ENCODE measurements around the gene CSRNP3. TPM values are rescaled to one million over a fixed set of nuclear protein-coding genes. Genes with fewer than 3 reads are reported as not detected.

Gene CSRNP3
- polyA plus RNA-seq (0.61 to 0.88 TPM (median 0.87 TPM) in 3 replicates), polyA minus RNA-seq (0.49 to 4.0 TPM (median 2.2 TPM) in 3 replicates)
- polyA plus RNA-seq (2011; ENCODE audit: low read depth): 0.04 TPM
- polyA plus RNA-seq (2011; cell fraction: cytosol; rRNA removed): 0.63 and 0.64 TPM in 2 replicates
- 0.65 and 0.72 TPM in 2 replicates for polyA plus RNA-seq (2011; cell fraction: nucleus; rRNA removed)
- 0.04 and 0.99 TPM in 2 replicates for polyA plus RNA-seq (2012; ENCODE audit: low replicate concordance)
- polyA minus RNA-seq (2011; cell fraction: cytosol; rRNA and poly(A)+ RNA removed): 1.2 TPM
- 1.7 and 5.0 TPM in 2 replicates for polyA minus RNA-seq (2011; cell fraction: nucleus; rRNA and poly(A)+ RNA removed)

- Histone ChIP-seq H2AFZ (ENCODE audit: control insufficient read depth, low read length) (peak within 1 kb of the TSS; percentile 82), H3K36me3 (ENCODE audit: control insufficient read depth in 2 of 2, extremely low read depth in 1 of 2, insufficient read depth in 2 of 2, low read length in 2 of 2) (no peaks in the 10 kb centered on the region), H3K9me3 (ENCODE audit: control insufficient read depth, low read depth, low read length) (no peaks in the 10 kb centered on the region), H3K4me1 (ENCODE audit: control insufficient read depth, extremely low read depth, insufficient read depth, low read length) (no peaks in the 10 kb centered on the region), H3K27ac (ENCODE audit: control insufficient read depth, insufficient read depth, low read length) (no peak within 1 kb of the TSS), H3K27me3 (ENCODE audit: control insufficient read depth, extremely low read depth, insufficient read depth, low read length) (no peaks in the 10 kb centered on the region), H4K20me1 (ENCODE audit: control insufficient read depth, extremely low read depth, insufficient read depth, low read length) (no peaks in the 10 kb centered on the region), H3K4me3 (ENCODE audit: control insufficient read depth in 2 of 3, extremely low read depth in 1 of 3, insufficient read depth in 2 of 3, low read depth in 1 of 3, low read length in 3 of 3) (peak within 1 kb of the TSS; percentile 44 to 78 (median 61)), H3K9ac (ENCODE audit: control insufficient read depth, extremely low read depth, insufficient read depth, low read length) (peak within 1 kb of the TSS; percentile 35), H3K9me1 (ENCODE audit: control insufficient read depth, extremely low read depth, insufficient read depth, low read length) (no peaks in the 10 kb centered on the region), H3K79me2 (ENCODE audit: control insufficient read depth, insufficient read depth, low read length) (no peaks in the 10 kb centered on the region), H3K4me2 (ENCODE audit: control insufficient read depth, extremely low read depth, insufficient read depth, low read depth, low read length) (peak within 1 kb of the TSS; percentile 70)
- dilution Hi-C loops (cut with MboI; ENCODE audit: extremely low pct_ligation_motif_present, low sequenced_read_pairs): no loop called here
- no peak for TF ChIP-seq CTCF (optimal IDR thresholded peaks at IDR 0.05 in 1 of 3, IDR thresholded peaks at IDR 0.05 in 1 of 3, conservative IDR thresholded peaks at IDR 0.05 in 1 of 3; ENCODE audit: extremely low read depth in 1 of 3, insufficient read depth in 2 of 3, low read length in 3 of 3)
- TF ChIP-seq EZH2 (IDR thresholded peaks at IDR 0.05; ENCODE audit: low read length): no peak
- peak; percentile 26 for DNase-seq (ENCODE audit: low read depth, low spot score)
- FAIRE-seq: peak; percentile 88
Observed at GRCh38 chr2:165469417-165469816, at the start of gene CSRNP3. Gene CSRNP3, plus strand, starts transcription at chr2:165469698. Its CDS starts 125,368 bp downstream, at chr2:165595066.

- no peak for DNase-seq (ENCODE audit: low read depth, low spot score)
- no peak overlapping the region for H3K27ac ChIP-seq (ENCODE audit: control insufficient read depth, insufficient read depth, low read length)
- no peak overlapping the region for H3K4me3 ChIP-seq (ENCODE audit: control insufficient read depth in 2 of 3, extremely low read depth in 1 of 3, insufficient read depth in 2 of 3, low read depth in 1 of 3, low read length in 3 of 3)
- H3K4me2 ChIP-seq (ENCODE audit: control insufficient read depth, extremely low read depth, insufficient read depth, low read depth, low read length): no peak overlapping the region
- H3K36me3 ChIP-seq (ENCODE audit: control insufficient read depth in 2 of 2, extremely low read depth in 1 of 2, insufficient read depth in 2 of 2, low read length in 2 of 2): no peaks in the 10 kb centered on the region
- no peaks in the 10 kb centered on the region for H3K79me2 ChIP-seq (ENCODE audit: control insufficient read depth, insufficient read depth, low read length)
- no peaks in the 10 kb centered on the region for H3K9me3 ChIP-seq (ENCODE audit: control insufficient read depth, low read depth, low read length)
- no peak overlapping the region for H3K9ac ChIP-seq (ENCODE audit: control insufficient read depth, extremely low read depth, insufficient read depth, low read length)
- no peak for FAIRE-seq
- no peaks in the 10 kb centered on the region for H4K20me1 ChIP-seq (ENCODE audit: control insufficient read depth, extremely low read depth, insufficient read depth, low read length)
- no peaks in the 10 kb centered on the region for H3K9me1 ChIP-seq (ENCODE audit: control insufficient read depth, extremely low read depth, insufficient read depth, low read length)
- no peaks in the 10 kb centered on the region for H3K27me3 ChIP-seq (ENCODE audit: control insufficient read depth, extremely low read depth, insufficient read depth, low read length)
- H2AFZ ChIP-seq (ENCODE audit: control insufficient read depth, low read length): no peak overlapping the region
- dilution Hi-C loops (cut with MboI; ENCODE audit: extremely low pct_ligation_motif_present, low sequenced_read_pairs): loop anchor here (25.0 kb wide), 1 partner anchor 267 kb away; no protein-coding TSS in a partner anchor
- TF ChIP-seq EZH2 (IDR thresholded peaks at IDR 0.05; ENCODE audit: low read length) (no peak), CTCF (optimal IDR thresholded peaks at IDR 0.05 in 1 of 3, IDR thresholded peaks at IDR 0.05 in 1 of 3, conservative IDR thresholded peaks at IDR 0.05 in 1 of 3; ENCODE audit: extremely low read depth in 1 of 3, insufficient read depth in 2 of 3, low read length in 3 of 3) (no peak)
- no peaks in the 10 kb centered on the region for H3K4me1 ChIP-seq (ENCODE audit: control insufficient read depth, extremely low read depth, insufficient read depth, low read length)
Observed at GRCh38 chr2:165420231-165420630, 49.3 kb upstream of the CSRNP3 start.
